HepG2 (cell line): ENCODE data around the gene ST3GAL5.

Source experiments
- BCLAF1 ChIP-seq: fragments of 450-650 bp; IDR thresholded peaks from 2 replicates; pipeline ENCODE4 v1.6.1; 2017; ENCODE audit warnings: mild to moderate bottlenecking
- FOXP4 ChIP-seq: sonication (generic); formaldehyde crosslinking; IDR thresholded peaks from 2 replicates; pipeline ENCODE4 v1.4.0; 2020; ENCODE audit warnings: missing genetic modification reagents
- JUND ChIP-seq: sonication (generic); formaldehyde crosslinking; IDR thresholded peaks from 2 replicates; pipeline ENCODE4 v1.8.0; 2022; ENCODE audit warnings: mild to moderate bottlenecking, missing genetic modification reagents
- POLR2AphosphoS5 ChIP-seq: IDR thresholded peaks from 2 replicates; pipeline ENCODE4 v1.6.1; 2012; ENCODE audit warnings: low read depth, low read length

DNA sequence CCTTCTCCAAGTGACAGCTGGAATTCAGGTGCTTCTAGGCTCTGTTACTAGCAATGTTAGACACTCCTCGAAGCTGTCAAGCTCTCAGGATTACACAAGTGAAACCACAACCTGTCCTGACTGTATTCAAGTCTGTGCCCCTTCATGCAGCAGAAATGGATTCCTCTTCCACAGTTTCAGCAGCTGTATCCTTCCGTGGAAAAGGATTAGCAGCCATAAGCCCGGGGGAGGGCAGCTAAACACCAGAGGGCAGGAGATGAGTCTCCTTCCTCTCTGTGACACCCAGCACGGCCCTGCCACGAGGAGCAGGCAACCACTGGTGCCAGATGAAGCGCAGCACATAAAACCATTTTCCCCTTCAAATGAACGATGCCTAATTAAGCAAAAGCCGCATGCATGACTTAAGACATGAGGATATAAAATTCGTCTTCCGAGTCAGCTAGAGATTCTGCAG is 1.2 kb downstream of the ST3GAL5 start:
- TF ChIP-seq JUND (no peak), POLR2AphosphoS5 (no peak), FOXP4 (no peak), BCLAF1 (no peak)
